ENCODE data around the gene MRLN.

- TF ChIP-seq POLR2A (IDR thresholded peaks at IDR 0.05; ENCODE audit: low read depth, low read length) (no peak), POLR2AphosphoS5 (IDR thresholded peaks at IDR 0.05; ENCODE audit: low read depth, low read length) (no peak), TAF1 (IDR thresholded peaks at IDR 0.05; ENCODE audit: low read depth, low read length) (no peak), SPI1 (IDR thresholded peaks at IDR 0.05; ENCODE audit: low read depth, low read length) (no peak), POU2F2 (IDR thresholded peaks at IDR 0.05; ENCODE audit: low read depth, low read length) (no peak), PAX5 (IDR thresholded peaks at IDR 0.05; ENCODE audit: insufficient read depth, low read length, severe bottlenecking) (no peak)
Observed at GRCh38 chr10:59745163-59745650, 8.0 kb downstream of the MRLN start.
